Measurements from ENCODE around the gene DGUOK. TPM values are rescaled to one million over a fixed set of nuclear protein-coding genes. Genes with fewer than 3 reads are reported as not detected.
A peak's percentile ranks its signal among the peaks of the same experiment; 100 is the strongest.
"Not testable (repeated sequence)": the region's sequence is repeated elsewhere in the genome, so short reads cannot be mapped to it uniquely, and the experiment has no call there.

Gene DGUOK
- 89.7 and 92.1 TPM in 2 replicates for total RNA-seq (2014; rRNA removed; shearing (Covaris generic))
- 105 and 109 TPM in 2 replicates for polyA plus RNA-seq (2015; cell fraction: cytosol; rRNA removed)
- polyA plus RNA-seq (2015; cell fraction: nucleus; rRNA removed), result 52.8 and 55.5 TPM in 2 replicates

GRCh38 chr2:73926493-73927327 lies at the start of gene DGUOK:
DGUOK (plus strand) TSS chr2:73926880; CDS start chr2:73926911, 31 bp downstream.
- peak; percentile 97 for DNase-seq (ENCODE audit: low read depth)

- no peak for DNase-seq (ENCODE audit: low read depth)
Observed at GRCh38 chr2:73877071-73877802, 49.4 kb upstream of the DGUOK start.

- not testable (repeated sequence) for DNase-seq (ENCODE audit: low read depth)
Observed at GRCh38 chr2:73877984-73878383, 48.7 kb upstream of the DGUOK start.

GRCh38 chr2:73885406-73885805 lies 41.3 kb upstream of the DGUOK start:
- DNase-seq (ENCODE audit: low read depth), result no peak

GRCh38 chr2:73886357-73886756 lies 40.3 kb upstream of the DGUOK start:
- DNase-seq (ENCODE audit: low read depth), result no peak

GRCh38 chr2:73887596-73888353 lies 38.9 kb upstream of the DGUOK start:
- not testable (repeated sequence) for DNase-seq (ENCODE audit: low read depth)

GRCh38 chr2:73888388-73888787 lies 38.3 kb upstream of the DGUOK start:
- no peak for DNase-seq (ENCODE audit: low read depth)

- no peak for DNase-seq (ENCODE audit: low read depth)
Observed at GRCh38 chr2:73889206-73889605, 37.5 kb upstream of the DGUOK start.

- peak; percentile 78 for DNase-seq (ENCODE audit: low read depth)
Observed at GRCh38 chr2:73890301-73891092, 36.2 kb upstream of the DGUOK start.

- no peak for DNase-seq (ENCODE audit: low read depth)
Observed at GRCh38 chr2:73891276-73891901, 35.3 kb upstream of the DGUOK start.

- no peak for DNase-seq (ENCODE audit: low read depth)
Observed at GRCh38 chr2:73892631-73893329, 33.9 kb upstream of the DGUOK start, which contains the start of gene ACTG2. ACTG2 (plus strand) TSS chr2:73893008; CDS start chr2:73901312, 8,304 bp downstream.

GRCh38 chr2:73893764-73894474 lies 32.8 kb upstream of the DGUOK start:
- DNase-seq (ENCODE audit: low read depth), result no peak

- no peak for DNase-seq (ENCODE audit: low read depth)
Observed at GRCh38 chr2:73894475-73894850, 32.2 kb upstream of the DGUOK start.

- DNase-seq (ENCODE audit: low read depth), result no peak
Observed at GRCh38 chr2:73894877-73895276, 31.8 kb upstream of the DGUOK start.

GRCh38 chr2:73895473-73895872 lies 31.2 kb upstream of the DGUOK start:
- DNase-seq (ENCODE audit: low read depth), result no peak

- peak; percentile 72 for DNase-seq (ENCODE audit: low read depth)
Observed at GRCh38 chr2:73896362-73897239, 30.1 kb upstream of the DGUOK start.

GRCh38 chr2:73897240-73897583 lies 29.5 kb upstream of the DGUOK start:
- no peak for DNase-seq (ENCODE audit: low read depth)

- DNase-seq (ENCODE audit: low read depth), result no peak
Observed at GRCh38 chr2:73897934-73898333, 28.7 kb upstream of the DGUOK start.

All from HT1080 (cell line).